Subcutaneous adipose tissue (tissue), 4 donors: ENCODE measurements around the gene STIM2. TPM values are rescaled to one million over a fixed set of nuclear protein-coding genes. Genes with fewer than 3 reads are reported as not detected.

Experiments
- CTCF ChIP-seq: fragments of 450-650 bp; IDR thresholded peaks from one replicate; pipeline ENCODE4 v1.5.1; 2016; ENCODE audit warnings: low read depth, mild to moderate bottlenecking, control low read depth, antibody characterized with exemption, moderate library complexity
- total RNA-seq, 4 donors: library from RNA; depleted of rRNA; stranded (reverse); fragments of >200 nt; gene quantifications; one replicate each; pipeline ENCODE4 v1.1.0, GENCODE V29; 2016

Gene STIM2
- total RNA-seq, 4 donors from 2014 or later, result 9.0 to 19.6 (median 15.3) TPM

DNA sequence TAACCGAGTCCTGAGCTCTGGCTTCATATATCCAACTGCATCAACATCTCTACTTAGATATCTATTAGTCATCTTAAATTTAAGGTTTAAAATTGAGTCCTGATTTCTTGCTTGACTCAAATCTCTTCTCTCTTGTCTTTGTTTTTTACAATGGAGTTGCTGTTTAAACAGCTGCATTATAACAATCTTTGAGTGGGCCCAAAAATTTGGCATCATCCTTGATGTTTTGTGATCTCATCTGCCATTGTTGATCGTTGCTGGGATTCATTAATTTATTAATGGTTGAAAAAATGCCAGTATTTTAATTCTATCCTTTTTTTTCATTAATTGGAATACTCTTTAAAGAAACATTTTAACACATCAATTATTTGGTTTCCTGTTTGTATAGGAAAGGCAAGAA is 82.2 kb downstream of the STIM2 start:
- TF ChIP-seq CTCF, result no peak

- TF ChIP-seq CTCF, result no peak
These were observed 82.8 kb downstream of the STIM2 start for GRCh38 chr4:26943391-26943790.

DNA sequence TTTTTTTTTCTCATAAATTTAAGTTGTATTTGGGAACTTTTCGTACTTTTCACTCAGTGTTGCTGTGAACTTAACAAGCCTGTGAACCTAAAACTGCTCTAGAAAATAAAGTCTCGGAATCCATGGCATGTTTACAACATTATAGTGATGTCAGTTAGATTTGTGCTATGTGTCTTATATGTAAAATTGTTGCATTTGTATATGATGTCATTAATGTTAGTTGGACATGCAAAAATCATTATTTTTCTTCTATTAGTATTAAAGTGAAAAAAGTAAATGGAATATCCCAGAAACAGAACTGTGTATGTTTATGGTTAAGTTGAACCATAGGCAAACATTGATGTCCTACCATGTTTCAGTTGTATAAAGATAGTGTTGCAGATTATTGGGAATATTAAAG is 85.2 kb downstream of the STIM2 start:
- TF ChIP-seq CTCF, result no peak

- TF ChIP-seq CTCF, result no peak
These were observed 86.7 kb downstream of the STIM2 start for GRCh38 chr4:26947318-26947717.

DNA sequence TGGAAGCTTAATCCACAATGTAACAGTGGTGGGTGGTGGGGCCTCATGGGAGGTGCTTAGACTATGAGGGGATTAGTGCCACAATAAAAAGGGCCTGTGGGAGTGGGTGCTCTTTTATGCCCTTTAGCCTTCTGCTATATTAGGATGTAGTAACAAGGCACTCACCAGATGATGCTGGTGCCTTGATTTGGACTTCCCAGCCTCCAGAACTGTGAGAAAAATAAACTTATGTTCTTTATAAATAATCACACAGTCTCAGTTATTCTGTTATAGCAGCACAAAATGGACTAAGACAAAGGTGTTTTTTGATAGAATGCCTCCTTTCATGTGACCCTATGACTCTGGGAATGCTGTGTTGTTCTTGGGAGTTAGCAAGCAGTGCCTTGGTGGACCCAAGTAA is 89.8 kb downstream of the STIM2 start:
- no peak for TF ChIP-seq CTCF

GRCh38 chr4:26952891-26953290 is 92.2 kb downstream of the STIM2 start:
- TF ChIP-seq CTCF, result no peak

DNA sequence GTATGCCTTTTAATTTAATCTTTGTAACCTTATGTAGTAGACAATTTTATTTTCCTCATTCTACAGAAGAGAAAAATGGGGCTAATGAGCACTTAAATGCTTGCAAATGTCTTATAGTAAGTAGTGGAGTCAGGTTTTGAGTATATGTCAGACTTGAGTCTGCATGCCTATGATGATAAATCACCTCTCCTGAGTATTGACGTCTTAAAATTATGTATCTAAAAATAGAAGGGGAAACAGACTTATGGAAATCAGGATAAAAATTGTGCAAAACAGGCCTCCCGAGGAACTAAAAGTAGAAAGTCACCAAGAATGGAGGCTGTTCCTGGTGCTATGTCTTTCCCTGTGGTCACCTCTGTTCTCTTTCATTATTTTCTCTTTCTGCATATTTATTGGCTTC is 92.7 kb downstream of the STIM2 start:
- TF ChIP-seq CTCF, result no peak
